Hepatocyte (in vitro differentiated cells): ENCODE measurements around the gene APOLD1. TPM values are rescaled to one million over a fixed set of nuclear protein-coding genes. Genes with fewer than 3 reads are reported as not detected.

Source experiments
- DNase-seq: peaks from one replicate; pipeline ENCODE4 v3.0.0-alpha.2; 2016; ENCODE audit warnings: low spot score
- H2AFZ ChIP-seq: fragments of 200-600 bp; sonication (generic); 2 replicates; pipeline ENCODE4 v1.6.0; 2016; ENCODE audit warnings: antibody characterized with exemption, mild to moderate bottlenecking
- H3K27ac ChIP-seq: fragments of 200-600 bp; sonication (generic); 2 replicates; pipeline ENCODE4 v1.5.1; 2016; ENCODE audit warnings: mild to moderate bottlenecking
- H3K27me3 ChIP-seq: fragments of 200-600 bp; sonication (generic); 2 replicates; pipeline ENCODE4 v1.6.1; 2016
- H3K36me3 ChIP-seq: fragments of 200-600 bp; sonication (generic); replicated peaks from 2 replicates; pipeline ENCODE4 v1.5.1; 2016; ENCODE audit warnings: low read depth; ENCODE audit not compliant: insufficient read depth
- H3K4me1 ChIP-seq: fragments of 200-600 bp; sonication (generic); 2 replicates; pipeline ENCODE4 v1.5.1; 2016; ENCODE audit warnings: mild to moderate bottlenecking, moderate library complexity; ENCODE audit not compliant: insufficient read depth
- H3K4me2 ChIP-seq: fragments of 200-600 bp; sonication (generic); 2 replicates; pipeline ENCODE4 v1.6.0; 2016
- H3K4me3 ChIP-seq: fragments of 200-600 bp; sonication (generic); 2 replicates; pipeline ENCODE4 v1.5.1; 2016; ENCODE audit warnings: mild to moderate bottlenecking
- H3K79me2 ChIP-seq: fragments of 200-600 bp; sonication (generic); 2 replicates; pipeline ENCODE4 v1.6.0; 2017; ENCODE audit warnings: mild to moderate bottlenecking
- H3K9me2 ChIP-seq: fragments of 200-600 bp; sonication (generic); replicated peaks from 2 replicates; pipeline ENCODE4 v1.6.0; 2017; ENCODE audit warnings: mild to moderate bottlenecking; ENCODE audit not compliant: insufficient read depth
- H3K9me3 ChIP-seq: fragments of 200-600 bp; sonication (generic); 2 replicates; pipeline ENCODE4 v1.5.1; 2016; ENCODE audit warnings: low read depth, mild to moderate bottlenecking
- H4K20me1 ChIP-seq: fragments of 200-600 bp; sonication (generic); 2 replicates; pipeline ENCODE4 v1.6.0; 2016; ENCODE audit warnings: mild to moderate bottlenecking; ENCODE audit not compliant: insufficient read depth, poor library complexity, severe bottlenecking
- EZH2 ChIP-seq: fragments of 200-600 bp; sonication (generic); IDR thresholded peaks from 2 replicates; pipeline ENCODE4 v1.6.1; 2016; ENCODE audit warnings: antibody characterized with exemption, mild to moderate bottlenecking, borderline replicate concordance
- EZH2phosphoT487 ChIP-seq: fragments of 200-600 bp; sonication (generic); IDR thresholded peaks from one replicate; pipeline ENCODE4 v1.6.1; 2018; ENCODE audit warnings: antibody characterized with exemption, mild to moderate bottlenecking, low read depth, moderate library complexity; ENCODE audit not compliant: unreplicated experiment, severe bottlenecking
- whole genome bisulfite sequencing: methylation state at CpG from one replicate; pipeline ENCODE4 v1.1.6; 2016; ENCODE audit warnings: low lambda C conversion rate; ENCODE audit errors: missing lambda C conversion rate; 5-methylcytosine and 5-hydroxymethylcytosine counted together
- polyA plus RNA-seq: library from polyadenylated mRNA; unstranded; fragments of >200 nt; fragmentation: Nextera tagmentation; extraction: Ambion mirVana; gene quantifications from 2 replicates; pipeline ENCODE4 v1.2.1, GENCODE V29; 2016
- total RNA-seq: library from RNA; depleted of rRNA; stranded (reverse); fragments of >200 nt; gene quantifications from 2 replicates; pipeline ENCODE4 v1.2.3, GENCODE V29; 2014
- TF ChIP-seq, protein P1 (sequence below): fragments of 200-600 bp; sonication (generic); IDR thresholded peaks from 2 replicates; pipeline ENCODE4 v1.5.1; 2016; ENCODE audit warnings: antibody characterized with exemption, mild to moderate bottlenecking; ENCODE audit not compliant: poor library complexity

The APOLD1 gene
- total and polyA plus RNA-seq, 2 experiments from 2014 or later = 1.5 to 6.0 TPM

DNA sequence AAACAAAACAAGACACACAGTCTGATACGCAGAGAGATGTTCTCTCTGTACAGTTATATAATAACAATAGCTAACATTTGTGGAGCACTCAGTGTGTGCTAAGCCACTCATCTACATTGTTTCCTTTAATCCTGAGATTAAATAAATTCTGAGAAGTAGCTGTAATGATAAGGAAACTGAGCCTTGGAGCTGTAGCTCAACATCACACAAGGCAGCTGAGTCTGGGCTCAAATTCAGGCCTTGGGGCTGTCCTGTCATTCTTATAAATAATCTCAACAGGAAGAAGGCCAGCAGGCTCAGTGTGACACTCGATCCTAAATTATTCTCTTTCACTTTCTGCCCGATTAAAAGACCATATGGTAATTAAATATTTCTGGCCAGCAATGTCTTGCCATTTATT, 43.8 kb upstream of the APOLD1 start:
- DNase-seq = no peak
- Histone ChIP-seq H3K4me2 (no peak overlapping the region), H3K27me3 (no peaks in the 10 kb centered on the region), H3K9me3 (no peaks in the 10 kb centered on the region), H3K79me2 (peaks cover 2% of the 10 kb centered on the region), H3K4me3 (no peak overlapping the region), H3K9me2 (no peaks in the 10 kb centered on the region), H4K20me1 (no peaks in the 10 kb centered on the region), H3K36me3 (no peaks in the 10 kb centered on the region), H2AFZ (no peak overlapping the region), H3K4me1 (no peaks in the 10 kb centered on the region), H3K27ac (no peak overlapping the region)
- 58% methylated on average over 3 of the region's 3 CpGs for WGBS
- TF ChIP-seq EZH2phosphoT487 (no peak), EZH2 (no peak)
- TF ChIP-seq, protein P1, sequence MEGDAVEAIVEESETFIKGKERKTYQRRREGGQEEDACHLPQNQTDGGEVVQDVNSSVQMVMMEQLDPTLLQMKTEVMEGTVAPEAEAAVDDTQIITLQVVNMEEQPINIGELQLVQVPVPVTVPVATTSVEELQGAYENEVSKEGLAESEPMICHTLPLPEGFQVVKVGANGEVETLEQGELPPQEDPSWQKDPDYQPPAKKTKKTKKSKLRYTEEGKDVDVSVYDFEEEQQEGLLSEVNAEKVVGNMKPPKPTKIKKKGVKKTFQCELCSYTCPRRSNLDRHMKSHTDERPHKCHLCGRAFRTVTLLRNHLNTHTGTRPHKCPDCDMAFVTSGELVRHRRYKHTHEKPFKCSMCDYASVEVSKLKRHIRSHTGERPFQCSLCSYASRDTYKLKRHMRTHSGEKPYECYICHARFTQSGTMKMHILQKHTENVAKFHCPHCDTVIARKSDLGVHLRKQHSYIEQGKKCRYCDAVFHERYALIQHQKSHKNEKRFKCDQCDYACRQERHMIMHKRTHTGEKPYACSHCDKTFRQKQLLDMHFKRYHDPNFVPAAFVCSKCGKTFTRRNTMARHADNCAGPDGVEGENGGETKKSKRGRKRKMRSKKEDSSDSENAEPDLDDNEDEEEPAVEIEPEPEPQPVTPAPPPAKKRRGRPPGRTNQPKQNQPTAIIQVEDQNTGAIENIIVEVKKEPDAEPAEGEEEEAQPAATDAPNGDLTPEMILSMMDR = no peak

DNA sequence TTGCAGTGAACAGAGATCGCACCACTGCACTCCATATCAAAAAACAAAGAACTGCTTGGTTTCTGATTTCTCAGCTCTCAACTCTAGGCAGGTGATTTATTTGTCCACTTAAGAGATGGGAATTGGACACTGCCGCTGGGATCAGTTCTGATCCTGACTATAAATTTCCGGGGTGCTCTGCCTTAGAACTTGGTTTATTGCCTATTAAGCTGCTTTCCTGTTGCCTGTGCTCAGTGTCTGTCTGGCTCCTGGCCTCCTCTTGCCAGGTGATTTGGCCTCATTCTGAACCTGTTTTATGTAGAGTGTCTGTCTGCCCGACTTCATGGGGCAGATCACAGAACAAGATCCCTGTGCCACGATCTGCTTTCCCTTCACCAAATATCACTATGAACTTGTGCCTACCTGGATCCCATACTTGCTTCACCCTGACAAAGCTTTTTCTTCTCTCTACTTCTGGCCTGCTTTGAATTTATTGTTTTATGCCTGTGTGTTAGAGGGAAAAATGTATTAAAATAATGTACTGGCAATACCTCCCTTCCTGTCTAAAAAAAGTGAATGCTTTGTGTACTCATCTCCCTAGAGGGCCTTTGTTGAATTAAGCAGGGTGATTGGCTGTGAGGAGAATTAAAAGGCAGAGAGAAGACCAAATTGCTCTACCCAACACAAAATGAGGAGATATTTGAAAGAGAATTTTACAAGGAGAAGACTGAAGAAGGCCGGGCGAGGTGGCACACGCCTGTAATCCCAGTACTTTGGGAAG, 40.7 kb upstream of the APOLD1 start:
- TF ChIP-seq EZH2phosphoT487 = no peak
- TF ChIP-seq EZH2 = no peak
- TF ChIP-seq, protein P1 = no peak
- WGBS = 72% methylated on average over 8 of the region's 8 CpGs
- H3K27me3 ChIP-seq = no peaks in the 10 kb centered on the region
- no peak overlapping the region for H2AFZ ChIP-seq
- peaks cover 2% of the 10 kb centered on the region for H3K79me2 ChIP-seq
- no peak overlapping the region for H3K4me3 ChIP-seq
- H3K4me2 ChIP-seq = no peak overlapping the region
- no peaks in the 10 kb centered on the region for H3K9me2 ChIP-seq
- H3K36me3 ChIP-seq = no peaks in the 10 kb centered on the region
- H3K9me3 ChIP-seq = no peaks in the 10 kb centered on the region
- H3K27ac ChIP-seq = no peak overlapping the region
- DNase-seq = no peak
- H4K20me1 ChIP-seq = no peaks in the 10 kb centered on the region
- H3K4me1 ChIP-seq = no peaks in the 10 kb centered on the region

DNA sequence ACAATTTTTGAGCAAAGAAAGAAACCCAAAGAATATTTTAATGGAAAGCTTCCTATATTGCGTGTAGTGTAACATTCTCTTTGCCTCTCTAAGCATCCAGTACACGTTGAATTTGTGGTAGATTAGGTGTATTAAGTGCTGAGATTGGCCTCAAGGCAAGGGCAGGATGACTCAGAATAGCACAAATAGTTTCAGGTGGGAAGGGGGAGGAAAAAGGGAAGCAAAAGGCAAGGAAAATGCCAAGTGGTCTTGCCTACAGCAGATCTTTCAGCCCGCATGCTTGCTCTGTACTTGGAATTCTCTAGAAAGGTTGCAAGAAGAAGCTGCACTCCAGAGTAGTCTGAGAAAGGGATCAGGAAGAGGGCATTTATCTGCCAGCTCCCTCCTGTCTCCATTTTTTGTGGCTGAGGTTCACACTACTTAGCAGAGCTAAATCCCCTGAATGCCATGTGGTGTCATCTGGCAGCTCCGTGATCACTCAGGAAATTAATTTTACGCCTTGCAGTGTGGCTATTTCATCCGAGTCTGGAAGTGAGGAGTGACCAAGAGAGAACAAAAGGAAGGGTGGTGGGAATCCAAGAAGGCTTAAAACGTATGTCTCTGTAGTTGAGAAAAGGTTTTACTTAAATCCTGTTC, 39.8 kb upstream of the APOLD1 start:
- DNase-seq = no peak
- Histone ChIP-seq H3K9me3 (no peaks in the 10 kb centered on the region), H3K79me2 (peaks cover 2% of the 10 kb centered on the region), H3K4me3 (no peak overlapping the region), H4K20me1 (no peaks in the 10 kb centered on the region), H3K36me3 (no peaks in the 10 kb centered on the region), H2AFZ (no peak overlapping the region), H3K4me2 (no peak overlapping the region), H3K4me1 (no peaks in the 10 kb centered on the region), H3K27me3 (no peaks in the 10 kb centered on the region), H3K9me2 (no peaks in the 10 kb centered on the region), H3K27ac (no peak overlapping the region)
- 62% methylated on average over 7 of the region's 7 CpGs for WGBS
- TF ChIP-seq, protein P1 = no peak
- TF ChIP-seq EZH2 (no peak), EZH2phosphoT487 (no peak)
